ENCODE measurements around the gene TMTC1. TPM values are rescaled to one million over a fixed set of nuclear protein-coding genes. Genes with fewer than 3 reads are reported as not detected.

Gene TMTC1
- total and polyA plus RNA-seq, 2 of the 8 experiments (the other 6 are each of a cell fraction or from before 2014, with no cell fraction given): 15.4 to 20.8 TPM

- 92% methylated on average over 10 of the region's 10 CpGs; no CpG with 5 or more reads in 1 of the 2 experiments for WGBS, 2 experiments (ENCODE audit: extremely low coverage in 1 of 2, insufficient coverage in 1 of 2, insufficient read length in 1 of 2, insufficient replicate concordance in 2 of 2, low coverage in 1 of 2, low lambda C conversion rate in 2 of 2, missing lambda C conversion rate in 1 of 2)
- TF ChIP-seq PHF8 (conservative IDR thresholded peaks at IDR 0.05; ENCODE audit: low read depth, low read length) (no peak), TCF12 (IDR thresholded peaks at IDR 0.05; ENCODE audit: low read depth, low read length) (no peak), MAFK (IDR thresholded peaks at IDR 0.05; ENCODE audit: low read depth, low read length) (no peak), KDM4A (IDR thresholded peaks at IDR 0.05; ENCODE audit: low read depth, low read length, severe bottlenecking) (no peak), TAF7 (optimal IDR thresholded peaks at IDR 0.05; ENCODE audit: borderline replicate concordance, low read depth, low read length) (no peak), SP2 (IDR thresholded peaks at IDR 0.05; ENCODE audit: low read length) (no peak), CTCF (IDR thresholded peaks at IDR 0.05; ENCODE audit: control extremely low read depth in 1 of 3, insufficient read depth in 1 of 3, low read depth in 1 of 3, low read length in 3 of 3) (no peak)
- TF ChIP-seq, protein P1, sequence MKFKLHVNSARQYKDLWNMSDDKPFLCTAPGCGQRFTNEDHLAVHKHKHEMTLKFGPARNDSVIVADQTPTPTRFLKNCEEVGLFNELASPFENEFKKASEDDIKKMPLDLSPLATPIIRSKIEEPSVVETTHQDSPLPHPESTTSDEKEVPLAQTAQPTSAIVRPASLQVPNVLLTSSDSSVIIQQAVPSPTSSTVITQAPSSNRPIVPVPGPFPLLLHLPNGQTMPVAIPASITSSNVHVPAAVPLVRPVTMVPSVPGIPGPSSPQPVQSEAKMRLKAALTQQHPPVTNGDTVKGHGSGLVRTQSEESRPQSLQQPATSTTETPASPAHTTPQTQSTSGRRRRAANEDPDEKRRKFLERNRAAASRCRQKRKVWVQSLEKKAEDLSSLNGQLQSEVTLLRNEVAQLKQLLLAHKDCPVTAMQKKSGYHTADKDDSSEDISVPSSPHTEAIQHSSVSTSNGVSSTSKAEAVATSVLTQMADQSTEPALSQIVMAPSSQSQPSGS (IDR thresholded peaks at IDR 0.05; ENCODE audit: low read length): no peak
These were observed 143.7 kb downstream of the TMTC1 start for GRCh38 chr12:29639893-29640495.

More at GRCh38 chr12:29639893-29640495, 143.7 kb downstream of the TMTC1 start:
- FAIRE-seq: no peak
- no peak overlapping the region for H3K4me2 ChIP-seq (ENCODE audit: insufficient read depth in 1 of 2, low read depth in 2 of 2, low read length in 2 of 2)
- no peak overlapping the region for H3K56ac ChIP-seq (replicated peaks; ENCODE audit: insufficient read length, low read depth, low read length)
- no peaks in the 10 kb centered on the region for H4K20me1 ChIP-seq (replicated peaks in 1 of 2; ENCODE audit: control insufficient read depth in 1 of 2, insufficient read depth in 2 of 2, low read length in 2 of 2)
- no peak overlapping the region for H3K4me3 ChIP-seq (ENCODE audit: extremely low read depth in 1 of 4, insufficient read depth in 2 of 4, low read depth in 3 of 4, low read length in 4 of 4)
- no peaks in the 10 kb centered on the region for H3K9me3 ChIP-seq (ENCODE audit: insufficient read depth in 2 of 2, low read depth in 1 of 2, low read length in 1 of 2)
- H3K4me1 ChIP-seq (replicated peaks in 1 of 4; ENCODE audit: control insufficient read depth in 3 of 4, insufficient read depth in 4 of 4, low read length in 3 of 4): peaks cover 0 to 6% (median 4%) of the 10 kb centered on the region in 4 experiments; a peak in 3 of 7 replicates
- no peak overlapping the region for H3K23ac ChIP-seq (ENCODE audit: insufficient read length)
- no peak overlapping the region for H2BK5ac ChIP-seq (ENCODE audit: low read depth, low read length)
- no peaks in the 10 kb centered on the region for H3K27me3 ChIP-seq (replicated peaks in 1 of 4; ENCODE audit: control insufficient read depth in 3 of 4, extremely low read depth in 1 of 4, insufficient read depth in 3 of 4, low read length in 3 of 4)
- H2AFZ ChIP-seq (ENCODE audit: low read length): no peak overlapping the region
- POLR2A ChIA-PET (ENCODE audit: partially characterized antibody): no interaction called here
- no peak for DNase-seq (ENCODE audit: low read depth in 1 of 2, low spot score in 2 of 2)
- no peaks in the 10 kb centered on the region for H3K36me3 ChIP-seq (ENCODE audit: control insufficient read depth in 2 of 4, insufficient read depth in 4 of 4, low read length in 3 of 4)
- no peak overlapping the region for H4K5ac ChIP-seq (ENCODE audit: insufficient read length, low read depth, low read length)
- no peak overlapping the region for H3K9ac ChIP-seq (replicated peaks in 1 of 4; ENCODE audit: extremely low read depth in 1 of 4, low read depth in 3 of 4, low read length in 3 of 4)
- H2BK20ac ChIP-seq (ENCODE audit: low read length): no peak overlapping the region
- no peak overlapping the region for H4K91ac ChIP-seq (replicated peaks; ENCODE audit: insufficient read length, low read length)
- H3K79me2 ChIP-seq (ENCODE audit: control insufficient read depth in 1 of 2, insufficient read depth in 2 of 2, low read length in 2 of 2): no peaks in the 10 kb centered on the region
- H3K14ac ChIP-seq (ENCODE audit: insufficient read length): no peak overlapping the region
- H2AK5ac ChIP-seq (ENCODE audit: low read depth, low read length): no peak overlapping the region
- peak overlapping the region; percentile 33 for H2BK120ac ChIP-seq (replicated peaks; ENCODE audit: low read depth, low read length)
- CTCF ChIA-PET (ENCODE audit: partially characterized antibody): interaction anchor here (0.6 to 2.6 kb wide), 7 partner anchors 21 to 439 kb away, joined by 3 to 5 read pairs (median 4); no protein-coding TSS in a partner anchor
- H3K4ac ChIP-seq (replicated peaks; ENCODE audit: insufficient read length, low read depth, low read length): no peak overlapping the region
- H4K8ac ChIP-seq (ENCODE audit: extremely low read depth, insufficient read depth, low read length): no peak overlapping the region
- H2BK12ac ChIP-seq (ENCODE audit: low read depth, low read length): no peak overlapping the region
- no peak overlapping the region for H3K18ac ChIP-seq (ENCODE audit: extremely low read depth, low read length)
- no peak overlapping the region for H3K27ac ChIP-seq (ENCODE audit: low read depth, low read length)
- H2BK15ac ChIP-seq (ENCODE audit: low read length): no peak overlapping the region
- H3K23me2 ChIP-seq (ENCODE audit: low read depth, low read length): peaks cover 2% of the 10 kb centered on the region; the same call in 1 of the 2 replicates
- no peaks in the 10 kb centered on the region for H3K79me1 ChIP-seq (ENCODE audit: low read depth, low read length)
